Left lung (tissue), 8 donors: ENCODE measurements around the gene COMMD9. TPM values are rescaled to one million over a fixed set of nuclear protein-coding genes. Genes with fewer than 3 reads are reported as not detected.

ENCODE experiments used
- polyA plus RNA-seq, 6 donors: library from polyadenylated mRNA; unstranded; fragments of 120-200 nt; gene quantifications; one replicate each; pipeline ENCODE4 v1.2.1, GENCODE V29; 2013; ENCODE audit not compliant: insufficient read length in 6 of 6
- total RNA-seq, 2 donors: library from RNA; stranded (reverse); fragmentation: NEBNext Ultra II Directional; extraction: Animal tissue kit (Norgen Biotek cat#: 25700); gene quantifications; one replicate each; pipeline ENCODE4 v1.2.1, GENCODE V29; 2021
- donor health status: DM: no; HTN: yes; CAD: no.
- donor health status: DM: no; HTN: no; CAD: no.

COMMD9 gene
- total and polyA plus RNA-seq, 8 donors, result 59.9 to 87.2 (median 69.5) TPM

Other genes starting within 250 kb of the COMMD9 start
- 10 to 100 TPM; 22.2 to 27.0 TPM for gene PRR5L, start 6.9 kb upstream of the COMMD9 start, total RNA-seq
- gene PRR5L, start 6.9 kb upstream of the COMMD9 start, polyA plus RNA-seq, result 10 to 100 TPM; 10.6 to 21.6 (median 13.0) TPM
- gene TRAF6, start 220.8 kb upstream of the COMMD9 start, total RNA-seq, result 10 to 100 TPM; 11.3 to 12.4 TPM
- 10 to 100 TPM; 13.5 to 17.0 (median 14.8) TPM for gene TRAF6, start 220.8 kb upstream of the COMMD9 start, polyA plus RNA-seq